Vagina (tissue), 2 donors: Measurements from ENCODE around the gene ADAR. TPM values are rescaled to one million over a fixed set of nuclear protein-coding genes. Genes with fewer than 3 reads are reported as not detected.

ENCODE experiments used
- DNase-seq, 2 donors: peaks; one replicate each; pipeline ENCODE4 v3.0.0-alpha.2; 2017; ENCODE audit errors: extremely low spot score in 2 of 2
- H3K27ac ChIP-seq: fragments of 200-600 bp; sonication (generic); one replicate; pipeline ENCODE4 v1.5.1; 2019
- H3K27me3 ChIP-seq: fragments of 200-600 bp; sonication (generic); one replicate; pipeline ENCODE4 v1.5.1; 2019
- H3K36me3 ChIP-seq, 2 donors: fragments of 200-600 bp; sonication (generic); one replicate each; pipeline ENCODE4 v1.5.1; 2017 to 2019
- H3K4me1 ChIP-seq: fragments of 200-600 bp; sonication (generic); one replicate; pipeline ENCODE4 v1.5.1; 2019
- H3K4me3 ChIP-seq, 2 donors: fragments of 200-600 bp; sonication (generic); 1 replicate in 1 of 2; 2 replicates in 1 of 2; pipeline ENCODE4 v1.5.1; 2016 to 2019
- H3K9me3 ChIP-seq: fragments of 200-600 bp; sonication (generic); one replicate; pipeline ENCODE4 v1.5.1; 2019
- CTCF ChIP-seq, 3 experiments: fragments of 450-650 bp in 2 of 3; fragments of 200-600 bp in 1 of 3; sonication (generic) in 1 of 3; IDR thresholded peaks; one replicate each; pipeline ENCODE4 v1.5.1; 2017 to 2019; ENCODE audit warnings: antibody characterized with exemption in 3 of 3, mild to moderate bottlenecking in 2 of 3, moderate library complexity in 2 of 3
- POLR2A ChIP-seq, 2 donors: fragments of 450-650 bp; IDR thresholded peaks; one replicate each; pipeline ENCODE4 v1.6.1; 2017; ENCODE audit warnings: antibody characterized with exemption in 2 of 2, mild to moderate bottlenecking in 2 of 2, moderate library complexity in 2 of 2
- POLR2AphosphoS5 ChIP-seq, 2 donors: sonication (generic); formaldehyde crosslinking; IDR thresholded peaks; one replicate each; pipeline ENCODE4 v1.9.0; 2017; ENCODE audit warnings: antibody characterized with exemption in 2 of 2, mild to moderate bottlenecking in 2 of 2, low read depth in 1 of 2; ENCODE audit not compliant: insufficient read depth in 1 of 2
- intact Hi-C: fragments of 100-400 bp; cut with DNase I; formaldehyde crosslinking; loops from one replicate; pipeline ENCODE4 v1.15.1; 2023
- total RNA-seq: library from RNA; depleted of rRNA; stranded (reverse); fragments of >200 nt; gene quantifications from one replicate; pipeline ENCODE4 v1.2.3, GENCODE V29; 2016

ADAR gene
- total RNA-seq, 1 donor from 2014 or later: 92.1 TPM

- Histone ChIP-seq H3K36me3 (no peaks in the 10 kb centered on the region), H3K27me3 (no peaks in the 10 kb centered on the region), H3K27ac (no peak overlapping the region), H3K4me1 (peaks cover 14% of the 10 kb centered on the region), H3K9me3 (no peaks in the 10 kb centered on the region), H3K4me3 (no peak overlapping the region)
- no peak for DNase-seq
- intact Hi-C loops: no loop called here
- TF ChIP-seq POLR2A (IDR thresholded peaks at IDR 0.05): no peak
- TF ChIP-seq CTCF (IDR thresholded peaks at IDR 0.05): no peak
- no peak for TF ChIP-seq POLR2AphosphoS5 (IDR thresholded peaks at IDR 0.05; ENCODE audit: insufficient read depth in 1 of 2, low read depth in 1 of 2)
Observed at GRCh38 chr1:154623358-154623757, 15.4 kb upstream of the ADAR start.

GRCh38 chr1:154622503-154623039 lies 14.6 kb upstream of the ADAR start:
- Histone ChIP-seq H3K27me3 (no peaks in the 10 kb centered on the region), H3K36me3 (no peaks in the 10 kb centered on the region), H3K9me3 (no peaks in the 10 kb centered on the region), H3K4me3 (no peak overlapping the region), H3K4me1 (peaks cover 14% of the 10 kb centered on the region), H3K27ac (no peak overlapping the region)
- intact Hi-C loops: no loop called here
- no peak for DNase-seq
- TF ChIP-seq POLR2AphosphoS5 (IDR thresholded peaks at IDR 0.05; ENCODE audit: insufficient read depth in 1 of 2, low read depth in 1 of 2): no peak
- TF ChIP-seq CTCF (IDR thresholded peaks at IDR 0.05): no peak
- no peak for TF ChIP-seq POLR2A (IDR thresholded peaks at IDR 0.05)

GRCh38 chr1:154621875-154622274 lies 13.9 kb upstream of the ADAR start:
- Histone ChIP-seq H3K4me1 (peaks cover 9% of the 10 kb centered on the region), H3K27ac (no peak overlapping the region), H3K36me3 (no peaks in the 10 kb centered on the region), H3K27me3 (no peaks in the 10 kb centered on the region), H3K9me3 (no peaks in the 10 kb centered on the region), H3K4me3 (no peak overlapping the region)
- no peak for TF ChIP-seq POLR2A (IDR thresholded peaks at IDR 0.05)
- TF ChIP-seq POLR2AphosphoS5 (IDR thresholded peaks at IDR 0.05; ENCODE audit: insufficient read depth in 1 of 2, low read depth in 1 of 2): no peak
- no peak for TF ChIP-seq CTCF (IDR thresholded peaks at IDR 0.05)
- no peak for DNase-seq
- intact Hi-C loops: no loop called here

- intact Hi-C loops: no loop called here
- no peak overlapping the region for H3K27ac ChIP-seq
- H3K27me3 ChIP-seq: no peaks in the 10 kb centered on the region
- TF ChIP-seq POLR2AphosphoS5 (IDR thresholded peaks at IDR 0.05; ENCODE audit: insufficient read depth in 1 of 2, low read depth in 1 of 2) (no peak), CTCF (IDR thresholded peaks at IDR 0.05) (no peak), POLR2A (IDR thresholded peaks at IDR 0.05) (no peak)
- no peak for DNase-seq
- no peaks in the 10 kb centered on the region for H3K36me3 ChIP-seq
- H3K4me1 ChIP-seq: no peaks in the 10 kb centered on the region
- no peak overlapping the region for H3K4me3 ChIP-seq
- no peaks in the 10 kb centered on the region for H3K9me3 ChIP-seq
Observed at GRCh38 chr1:154620751-154621150, 12.8 kb upstream of the ADAR start.

- intact Hi-C loops: no loop called here
- Histone ChIP-seq H3K36me3 (no peaks in the 10 kb centered on the region), H3K27ac (no peak overlapping the region), H3K4me3 (no peak overlapping the region), H3K9me3 (no peaks in the 10 kb centered on the region), H3K27me3 (no peaks in the 10 kb centered on the region), H3K4me1 (no peaks in the 10 kb centered on the region)
- DNase-seq: no peak
- TF ChIP-seq POLR2A (IDR thresholded peaks at IDR 0.05) (no peak), CTCF (IDR thresholded peaks at IDR 0.05) (no peak), POLR2AphosphoS5 (IDR thresholded peaks at IDR 0.05; ENCODE audit: insufficient read depth in 1 of 2, low read depth in 1 of 2) (no peak)
Observed at GRCh38 chr1:154619181-154619948, 11.4 kb upstream of the ADAR start.
